NK-92 (cell line): ENCODE data around the gene MGAT3.
"Not testable (repeated sequence)": the region's sequence is repeated elsewhere in the genome, so short reads cannot be mapped to it uniquely, and the experiment has no call there.

Experiments used
- DNase-seq: peaks from one replicate; lab custom pipeline; 2025; ENCODE audit not compliant: unreplicated experiment; lab: John Stamatoyannopoulos, UW

Gene MGAT3, protein sequence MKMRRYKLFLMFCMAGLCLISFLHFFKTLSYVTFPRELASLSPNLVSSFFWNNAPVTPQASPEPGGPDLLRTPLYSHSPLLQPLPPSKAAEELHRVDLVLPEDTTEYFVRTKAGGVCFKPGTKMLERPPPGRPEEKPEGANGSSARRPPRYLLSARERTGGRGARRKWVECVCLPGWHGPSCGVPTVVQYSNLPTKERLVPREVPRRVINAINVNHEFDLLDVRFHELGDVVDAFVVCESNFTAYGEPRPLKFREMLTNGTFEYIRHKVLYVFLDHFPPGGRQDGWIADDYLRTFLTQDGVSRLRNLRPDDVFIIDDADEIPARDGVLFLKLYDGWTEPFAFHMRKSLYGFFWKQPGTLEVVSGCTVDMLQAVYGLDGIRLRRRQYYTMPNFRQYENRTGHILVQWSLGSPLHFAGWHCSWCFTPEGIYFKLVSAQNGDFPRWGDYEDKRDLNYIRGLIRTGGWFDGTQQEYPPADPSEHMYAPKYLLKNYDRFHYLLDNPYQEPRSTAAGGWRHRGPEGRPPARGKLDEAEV

GRCh38 chr22:39456522-39457197 is at the start of gene MGAT3:
TSS of gene MGAT3 (plus strand) at chr22:39457012. CDS start at chr22:39487348, 30,336 bp downstream.
- no peak for DNase-seq

DNA sequence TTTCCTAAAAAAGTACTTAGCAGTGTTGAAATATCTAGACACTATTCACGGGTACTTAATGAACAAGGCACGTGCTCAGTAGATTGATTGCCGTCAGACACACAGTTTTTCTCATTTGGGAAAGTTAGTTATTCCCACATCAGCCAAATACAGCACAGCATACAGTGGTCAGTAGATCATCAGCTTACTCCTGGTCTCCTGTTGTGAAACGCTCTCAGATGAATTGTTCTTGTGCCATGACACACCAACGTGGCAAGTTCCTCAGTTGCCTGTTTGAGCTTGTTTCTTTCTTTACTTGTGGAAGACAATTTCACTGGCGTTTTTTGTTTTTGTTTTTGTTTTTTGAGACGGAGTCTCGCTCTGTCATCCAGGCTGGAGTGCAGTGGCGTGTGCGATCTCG is 48.6 kb upstream of the MGAT3 start:
- no peak for DNase-seq

GRCh38 chr22:39408807-39409206 is 48.0 kb upstream of the MGAT3 start:
- DNase-seq = no peak

DNA sequence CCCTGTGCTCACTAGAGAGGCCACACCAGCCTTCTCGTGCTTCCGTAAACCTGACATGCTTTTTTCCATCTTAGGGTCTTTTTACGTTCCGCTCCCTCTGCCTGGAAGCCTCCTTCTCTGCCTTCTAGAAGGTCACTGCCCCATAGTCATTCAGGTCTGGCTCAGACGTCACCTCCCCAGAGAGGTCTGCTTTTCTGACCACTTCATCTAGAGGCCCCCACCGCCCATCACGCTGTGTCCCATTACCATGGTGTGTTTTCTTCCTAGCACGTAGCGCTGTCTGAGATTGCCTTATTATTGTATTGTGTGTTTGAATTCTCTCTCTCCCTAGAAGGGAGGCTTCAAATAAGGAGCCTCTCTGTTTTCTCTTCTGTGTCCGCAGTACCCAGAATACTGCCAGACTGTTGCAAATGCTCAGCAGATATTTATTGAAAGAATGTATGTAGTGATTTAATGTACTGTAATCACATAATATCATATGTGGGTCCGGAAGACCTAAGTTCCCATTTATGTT is 47.2 kb upstream of the MGAT3 start:
- no peak for DNase-seq

- no peak for DNase-seq
Measured at GRCh38 chr22:39410264-39410663, 46.5 kb upstream of the MGAT3 start.

DNA sequence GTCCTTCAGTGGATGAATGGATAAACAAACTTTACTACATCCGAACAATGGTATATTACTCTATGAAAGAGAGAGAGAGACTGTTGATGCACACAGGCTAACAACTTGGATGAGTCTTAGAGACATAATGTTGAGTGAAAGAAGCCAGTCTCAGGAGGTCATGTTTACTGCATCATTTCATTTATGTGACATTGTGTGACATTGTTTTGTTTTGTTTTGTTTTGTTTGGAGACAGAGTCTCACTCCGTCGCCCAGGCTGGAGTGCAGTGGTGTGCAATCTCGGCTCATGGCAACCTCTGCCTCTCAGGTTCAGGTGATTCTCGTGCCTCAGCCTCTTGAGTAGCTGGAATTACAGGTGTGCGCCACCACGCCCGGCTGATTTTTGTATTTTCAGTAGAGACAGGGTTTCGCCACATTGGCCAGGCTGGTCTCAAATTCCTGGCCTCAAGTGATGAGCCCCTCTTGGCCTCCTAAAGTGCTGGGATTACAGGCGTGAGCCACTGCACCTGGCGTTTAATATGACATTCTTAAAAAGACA is 44.9 kb upstream of the MGAT3 start:
- DNase-seq = not testable (repeated sequence)

- DNase-seq = not testable (repeated sequence)
Measured at GRCh38 chr22:39413204-39413603, 43.6 kb upstream of the MGAT3 start.

DNA sequence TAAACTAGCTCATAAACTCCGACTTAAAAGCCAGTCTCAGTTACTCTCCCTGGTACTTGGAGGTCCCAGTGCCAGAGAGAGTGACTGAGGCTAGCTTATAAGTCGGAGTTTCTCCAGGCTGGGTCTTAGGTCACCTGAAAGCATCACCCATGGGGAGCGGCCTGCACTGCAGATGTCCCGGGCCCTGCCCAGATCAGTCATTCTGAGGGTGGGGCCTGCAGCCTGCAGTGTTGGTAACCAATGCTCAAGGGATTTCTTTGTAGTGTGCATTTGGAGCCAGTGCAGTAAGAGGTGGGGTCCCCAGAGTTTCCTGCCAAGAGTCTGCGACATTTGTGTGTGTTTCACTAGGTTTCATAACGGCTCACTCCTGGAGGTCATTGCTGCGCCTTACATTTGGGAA is 42.4 kb upstream of the MGAT3 start:
- no peak for DNase-seq

DNA sequence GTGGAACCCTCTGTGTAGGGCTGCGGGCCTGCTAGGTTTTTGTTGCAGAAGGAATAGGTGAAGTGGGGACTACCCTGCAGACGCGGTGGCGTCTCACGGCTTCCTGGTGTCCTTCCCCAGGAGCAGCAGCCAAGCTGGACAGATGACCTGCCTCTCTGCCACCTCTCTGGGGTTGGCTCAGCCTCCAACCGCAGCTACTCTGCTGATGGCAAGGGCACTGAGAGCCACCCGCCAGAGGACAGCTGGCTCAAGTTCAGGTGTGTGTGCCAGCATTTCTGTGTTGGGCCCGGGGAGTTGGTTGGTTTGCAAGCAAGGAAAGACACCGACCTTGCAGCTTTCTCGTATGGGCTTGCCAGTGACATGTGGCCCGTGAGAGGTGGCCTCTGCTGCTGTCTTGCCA is 41.9 kb upstream of the MGAT3 start:
- no peak for DNase-seq

DNA sequence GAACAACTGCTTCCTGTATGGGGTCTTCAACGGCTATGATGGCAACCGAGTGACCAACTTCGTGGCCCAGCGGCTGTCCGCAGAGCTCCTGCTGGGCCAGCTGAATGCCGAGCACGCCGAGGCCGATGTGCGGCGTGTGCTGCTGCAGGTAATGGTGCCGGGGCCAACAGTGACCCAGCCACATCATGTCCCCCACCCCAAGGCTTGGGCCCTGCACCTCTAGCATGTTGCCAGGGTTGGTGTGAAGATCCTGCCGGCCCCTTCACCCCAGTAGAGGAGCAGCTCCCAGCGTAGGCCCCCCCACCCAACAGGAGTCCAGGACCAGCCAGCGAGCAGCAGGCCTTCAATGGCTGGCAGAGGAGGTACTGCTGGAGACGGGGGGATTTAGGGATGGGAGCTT is 41.3 kb upstream of the MGAT3 start:
- DNase-seq = no peak

GRCh38 chr22:39416319-39416718 is 40.5 kb upstream of the MGAT3 start:
- no peak for DNase-seq

- DNase-seq = no peak
Measured at GRCh38 chr22:39417641-39418040, 39.2 kb upstream of the MGAT3 start.

DNA sequence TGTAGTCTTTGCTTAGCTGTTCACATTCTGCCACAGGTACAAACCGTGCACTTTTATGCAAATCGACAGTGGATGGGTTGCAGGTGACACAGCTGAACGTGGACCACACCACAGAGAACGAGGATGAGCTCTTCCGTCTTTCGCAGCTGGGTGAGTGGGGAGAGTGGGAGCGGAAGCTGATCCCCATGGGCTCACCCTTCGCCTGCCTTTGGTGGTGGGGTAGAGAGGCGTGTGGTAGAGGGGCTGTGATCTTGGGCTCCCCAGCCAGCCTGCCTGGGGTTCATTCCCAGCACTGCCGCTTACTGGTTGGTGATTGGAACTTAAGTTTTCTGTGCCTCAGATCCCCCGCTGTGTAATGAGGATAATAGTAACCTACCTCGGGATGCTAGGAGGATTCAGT is 38.1 kb upstream of the MGAT3 start:
- no peak for DNase-seq

DNA sequence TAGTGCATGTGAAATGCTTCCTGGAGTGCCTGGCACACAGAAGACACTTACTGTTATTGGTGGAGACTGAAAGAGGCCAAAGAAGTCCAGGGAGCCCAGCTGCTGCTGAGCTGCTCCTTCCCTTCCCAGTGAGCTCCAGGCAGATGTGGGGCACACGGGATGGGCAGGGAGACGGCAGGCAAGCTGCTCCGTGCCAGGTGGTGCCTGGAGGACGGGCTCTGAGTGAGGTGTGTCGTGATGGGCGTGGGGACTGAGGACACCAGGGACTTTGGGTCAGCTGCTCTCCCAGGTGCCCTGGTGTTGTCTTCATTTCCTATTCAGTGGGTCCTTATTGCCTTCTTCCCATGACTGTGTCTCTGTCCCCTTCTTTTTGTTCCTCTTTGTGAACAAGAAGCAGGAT is 37.7 kb upstream of the MGAT3 start:
- DNase-seq = no peak

GRCh38 chr22:39419911-39420310 is 36.9 kb upstream of the MGAT3 start:
- no peak for DNase-seq

GRCh38 chr22:39421691-39422090 is 35.1 kb upstream of the MGAT3 start:
- DNase-seq = no peak

DNA sequence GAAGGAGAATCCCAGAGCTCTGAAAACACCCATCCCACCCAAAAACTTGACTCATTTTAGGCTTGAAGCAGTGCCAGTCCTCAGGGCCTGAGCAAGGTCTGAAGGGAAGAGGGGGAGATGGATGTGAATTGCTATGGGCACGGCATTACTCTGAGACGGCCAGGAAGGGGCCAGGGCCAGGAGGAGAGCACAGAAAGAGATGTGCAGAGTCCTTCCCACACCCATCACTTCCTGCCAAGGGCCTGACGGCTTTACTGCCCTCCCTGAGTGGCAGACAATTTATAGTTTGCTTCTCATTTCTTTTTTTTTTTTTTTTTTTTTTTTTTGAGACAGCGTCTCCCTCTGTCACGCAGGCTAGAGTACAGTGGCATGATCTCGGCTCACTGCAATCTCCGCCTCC is 34.7 kb upstream of the MGAT3 start:
- no peak for DNase-seq

- no peak for DNase-seq
Measured at GRCh38 chr22:39422721-39423120, 34.1 kb upstream of the MGAT3 start.

- no peak for DNase-seq
Measured at GRCh38 chr22:39423976-39424375, 32.8 kb upstream of the MGAT3 start.

- no peak for DNase-seq
Measured at GRCh38 chr22:39426380-39427043, 30.3 kb upstream of the MGAT3 start.
